HepG2 (cell line): Measurements from ENCODE around the gene NUAK2. TPM values are rescaled to one million over a fixed set of nuclear protein-coding genes. Genes with fewer than 3 reads are reported as not detected.

ENCODE experiments used
- ARID3A ChIP-seq: IDR thresholded peaks from 2 replicates; pipeline ENCODE4 v1.6.1; 2012; ENCODE audit warnings: low read depth, low read length, improper control_type of control experiment
- CCAR2 ChIP-seq: fragments of 200-400 bp; formaldehyde crosslinking; optimal IDR thresholded peaks from 2 replicates; pipeline ENCODE3; 2018; ENCODE audit warnings: low read depth, mild to moderate bottlenecking, low read length, moderate library complexity
- CENPX ChIP-seq: sonication (generic); formaldehyde crosslinking; IDR thresholded peaks from 2 replicates; pipeline ENCODE4 v1.9.0; 2021; ENCODE audit warnings: mild to moderate bottlenecking, missing genetic modification reagents, moderate library complexity
- CTCF ChIP-seq: sonication (generic); formaldehyde crosslinking; IDR thresholded peaks from 2 replicates; pipeline ENCODE4 v1.5.0; 2020; ENCODE audit warnings: mild to moderate bottlenecking, missing genetic modification reagents, moderate library complexity
- DMAP1 ChIP-seq: IDR thresholded peaks from 2 replicates; pipeline ENCODE4 v1.6.1; 2016
- EED ChIP-seq: sonication (generic); formaldehyde crosslinking; IDR thresholded peaks from 2 replicates; pipeline ENCODE4 v1.5.0; 2020; ENCODE audit warnings: mild to moderate bottlenecking, missing genetic modification reagents
- GLMP ChIP-seq: sonication (generic); formaldehyde crosslinking; IDR thresholded peaks from 2 replicates; pipeline ENCODE4 v1.9.0; 2021; ENCODE audit warnings: missing genetic modification reagents, mild to moderate bottlenecking, borderline replicate concordance
- HIVEP1 ChIP-seq: sonication (generic); formaldehyde crosslinking; IDR thresholded peaks from 2 replicates; pipeline ENCODE4 v1.4.0; 2020; ENCODE audit warnings: mild to moderate bottlenecking, missing genetic modification reagents
- JARID2 ChIP-seq: sonication (generic); formaldehyde crosslinking; IDR thresholded peaks from 2 replicates; pipeline ENCODE4 v1.8.1; 2023; ENCODE audit warnings: missing genetic modification reagents, inconsistent platforms; ENCODE audit not compliant: insufficient replicate concordance
- KLF11 ChIP-seq: IDR thresholded peaks from 2 replicates; pipeline ENCODE4 v1.6.1; 2016; ENCODE audit warnings: missing compliant biosample characterization
- KLF16 ChIP-seq, 2 experiments: sonication (generic) in 1 of 2; formaldehyde crosslinking in 1 of 2; IDR thresholded peaks; 2 replicates each; pipeline versions ENCODE4 v1.6.1 to v1.8.0; 2016 to 2023; ENCODE audit warnings: missing genetic modification reagents in 2 of 2, missing compliant biosample characterization in 1 of 2
- MAFK ChIP-seq, 2 experiments: IDR thresholded peaks in 1 of 2; conservative IDR thresholded peaks in 1 of 2; 2 replicates each; pipeline ENCODE4 v1.6.1; 2011; ENCODE audit warnings: improper control_type of control experiment in 2 of 2, low read length in 2 of 2
- MEIS2 ChIP-seq: sonication (generic); formaldehyde crosslinking; IDR thresholded peaks from 2 replicates; pipeline ENCODE4 v1.9.0; 2021; ENCODE audit warnings: mild to moderate bottlenecking, missing genetic modification reagents
- MIER3 ChIP-seq: IDR thresholded peaks from 2 replicates; pipeline ENCODE4 v1.6.1; 2016; ENCODE audit warnings: missing compliant biosample characterization, borderline replicate concordance
- NAIF1 ChIP-seq: sonication (generic); formaldehyde crosslinking; IDR thresholded peaks from 2 replicates; pipeline ENCODE4 v1.5.0; 2020; ENCODE audit warnings: mild to moderate bottlenecking, missing genetic modification reagents, borderline replicate concordance
- RBFOX2 ChIP-seq: fragments of 200-400 bp; formaldehyde crosslinking; IDR thresholded peaks from 2 replicates; pipeline ENCODE4 v1.6.1; 2017; ENCODE audit warnings: low read depth, mild to moderate bottlenecking, low read length
- REST ChIP-seq, 2 experiments: IDR thresholded peaks; 2 replicates each; pipeline ENCODE4 v1.6.1; 2011 to 2012; ENCODE audit warnings: low read length in 2 of 2, borderline replicate concordance in 1 of 2, low read depth in 1 of 2, mild to moderate bottlenecking in 1 of 2, moderate library complexity in 1 of 2
- RFXAP ChIP-seq: sonication (generic); formaldehyde crosslinking; IDR thresholded peaks from 2 replicates; pipeline ENCODE4 v1.4.0; 2020; ENCODE audit warnings: missing genetic modification reagents, borderline replicate concordance
- TAF15 ChIP-seq: fragments of 200-400 bp; formaldehyde crosslinking; IDR thresholded peaks from one replicate; pipeline ENCODE4 v1.6.1; 2018; ENCODE audit warnings: mild to moderate bottlenecking, low read depth, low read length; ENCODE audit not compliant: poor library complexity, severe bottlenecking
- U2AF1 ChIP-seq: fragments of 200-400 bp; formaldehyde crosslinking; optimal IDR thresholded peaks from 2 replicates; pipeline ENCODE3; 2017; ENCODE audit warnings: mild to moderate bottlenecking, low read depth, low read length
- ZNF251 ChIP-seq: sonication (generic); formaldehyde crosslinking; IDR thresholded peaks from 2 replicates; pipeline ENCODE4 v1.9.0; 2021; ENCODE audit warnings: mild to moderate bottlenecking, missing genetic modification reagents
- ZNF816 ChIP-seq: sonication (generic); formaldehyde crosslinking; IDR thresholded peaks from 2 replicates; pipeline ENCODE4 v1.8.0; 2022; ENCODE audit warnings: missing genetic modification reagents, mild to moderate bottlenecking, borderline replicate concordance
- polyA plus RNA-seq, 8 experiments: library from polyadenylated mRNA; depleted of rRNA in 3 of 8; stranded (reverse) in 7 of 8; unstranded in 1 of 8; fragments of >200 nt; fragmentation: Illumina TruSeq in 4 of 8; extraction: Trizol in 4 of 8; gene quantifications; 2 replicates each; pipeline versions ENCODE4 v1.2.1 to v1.2.3, GENCODE V29; 2011 to 2016; ENCODE audit warnings: low read depth in 4 of 8, missing spikeins in 1 of 8, mixed read lengths in 1 of 8; ENCODE audit not compliant: insufficient read depth in 1 of 8
- total RNA-seq, 5 experiments: library from RNA; depleted of rRNA; stranded (reverse); fragments of >200 nt; fragmentation: Illumina TruSeq; extraction: Trizol; gene quantifications; 2 replicates each; pipeline ENCODE4 v1.2.3, GENCODE V29; 2016; ENCODE audit warnings: low read depth in 1 of 5

NUAK2 gene
- total and polyA plus RNA-seq, 2 of the 13 experiments (the other 11 are each of a cell fraction or from before 2014, with no cell fraction given) = 0.75 to 1.1 TPM

GRCh38 chr1:205284420-205285144, 37.0 kb downstream of the NUAK2 start (continued):
- peak; percentile 93; the same call in 1 of the 2 replicates for TF ChIP-seq MEIS2 (CRISPR knock-in tag)
- TF ChIP-seq KLF16 (CRISPR knock-in tag; IDR thresholded peaks at IDR 0.05) = peak in 1 of 2 experiments; percentile 51; a peak in 1 of 4 replicates
- no peak for TF ChIP-seq CENPX
- no peak for TF ChIP-seq NAIF1 (CRISPR knock-in tag)
- TF ChIP-seq KLF11 (CRISPR knock-in tag) = no peak
- no peak for TF ChIP-seq U2AF1
- TF ChIP-seq DMAP1 (CRISPR knock-in tag) = peak; percentile 42; the same call in 1 of the 2 replicates
- TF ChIP-seq TAF15 = no peak
- TF ChIP-seq JARID2 = no peak
- no peak for TF ChIP-seq REST (IDR thresholded peaks at IDR 0.05; ENCODE audit: borderline replicate concordance in 1 of 2, low read depth in 1 of 2, low read length in 2 of 2)
- no peak for TF ChIP-seq EED (CRISPR knock-in tag)
- no peak; the same call in 1 of the 2 replicates for TF ChIP-seq MIER3
- TF ChIP-seq ARID3A = no peak
- TF ChIP-seq GLMP (CRISPR knock-in tag) = no peak
- TF ChIP-seq RFXAP (CRISPR knock-in tag) = no peak
- TF ChIP-seq MAFK (conservative IDR thresholded peaks at IDR 0.05 in 1 of 2, IDR thresholded peaks at IDR 0.05 in 1 of 2; ENCODE audit: low read length in 2 of 2) = no peak
- peak; percentile 61 for TF ChIP-seq CTCF (CRISPR knock-in tag)
- TF ChIP-seq CCAR2 = peak; percentile 17
- TF ChIP-seq RBFOX2 = no peak
- TF ChIP-seq ZNF816 (CRISPR knock-in tag) = no peak
- no peak for TF ChIP-seq ZNF251 (CRISPR knock-in tag)
- TF ChIP-seq HIVEP1 (CRISPR knock-in tag) = peak; percentile 57; the same call in 1 of the 2 replicates
